Stimulated activated naive CD8-positive, alpha-beta T cell treated with anti-CD3 and anti-CD28 coated beads, Interleukin-15, Interleukin-2, amounts not matched to agents 100 ng/mL and 50 ng/mL, for 24 hours (primary cell): Measurements from ENCODE around the gene LMX1A.

ENCODE experiments used
- H3K27ac Mint-ChIP-seq: one replicate; pipeline ENCODE4 v1.8.0; 2021; ENCODE audit warnings: mild to moderate bottlenecking, mixed read lengths
- H3K27me3 Mint-ChIP-seq: one replicate; pipeline ENCODE4 v1.8.0; 2021; ENCODE audit warnings: mixed read lengths
- H3K36me3 Mint-ChIP-seq: one replicate; pipeline ENCODE4 v1.8.0; 2021; ENCODE audit warnings: low read depth, mixed read lengths
- H3K4me1 Mint-ChIP-seq: one replicate; pipeline ENCODE4 v1.8.0; 2021; ENCODE audit warnings: low read depth, mixed read lengths
- H3K4me3 Mint-ChIP-seq: one replicate; pipeline ENCODE4 v1.8.0; 2021; ENCODE audit warnings: mild to moderate bottlenecking, mixed read lengths
- H3K9me3 Mint-ChIP-seq: one replicate; pipeline ENCODE4 v1.8.0; 2021; ENCODE audit warnings: mixed read lengths

LMX1A gene

DNA sequence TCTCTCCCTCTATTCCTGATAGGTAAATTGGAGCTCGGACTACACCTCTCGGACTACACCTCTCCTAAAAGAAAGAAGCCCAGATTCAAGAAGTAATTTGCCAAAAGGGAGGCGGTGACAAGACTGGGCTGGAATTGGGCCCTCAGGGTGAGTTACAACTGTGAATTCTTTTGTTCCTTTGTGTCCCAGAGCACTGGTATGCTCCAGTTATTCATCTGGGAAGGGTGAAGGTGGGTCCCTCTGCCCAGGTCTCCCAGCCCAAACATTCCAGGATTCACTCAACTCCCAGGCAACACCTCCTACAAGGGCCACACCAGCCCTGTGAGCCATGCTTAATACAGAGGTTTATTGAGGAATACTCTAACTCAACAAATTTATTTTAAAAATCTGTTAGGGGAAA lies 69.2 kb downstream of the LMX1A start:
- no peaks in the 10 kb centered on the region for H3K9me3 Mint-ChIP-seq
- no peak overlapping the region for H3K4me3 Mint-ChIP-seq
- H3K27ac Mint-ChIP-seq = no peak overlapping the region
- no peaks in the 10 kb centered on the region for H3K36me3 Mint-ChIP-seq
- peaks cover 35% of the 10 kb centered on the region for H3K27me3 Mint-ChIP-seq
- H3K4me1 Mint-ChIP-seq = no peaks in the 10 kb centered on the region

- no peaks in the 10 kb centered on the region for H3K9me3 Mint-ChIP-seq
- H3K27ac Mint-ChIP-seq = no peak overlapping the region
- H3K27me3 Mint-ChIP-seq = peaks cover 29% of the 10 kb centered on the region
- H3K4me3 Mint-ChIP-seq = no peak overlapping the region
- H3K36me3 Mint-ChIP-seq = no peaks in the 10 kb centered on the region
- no peaks in the 10 kb centered on the region for H3K4me1 Mint-ChIP-seq
Measured at GRCh38 chr1:165284454-165284853, 72.1 kb downstream of the LMX1A start.

- peaks cover 23% of the 10 kb centered on the region for H3K27me3 Mint-ChIP-seq
- no peaks in the 10 kb centered on the region for H3K4me1 Mint-ChIP-seq
- no peaks in the 10 kb centered on the region for H3K9me3 Mint-ChIP-seq
- no peaks in the 10 kb centered on the region for H3K36me3 Mint-ChIP-seq
- H3K27ac Mint-ChIP-seq = peak overlapping the region; percentile 6
- H3K4me3 Mint-ChIP-seq = no peak overlapping the region
Measured at GRCh38 chr1:165281207-165281901, 75.2 kb downstream of the LMX1A start.

DNA sequence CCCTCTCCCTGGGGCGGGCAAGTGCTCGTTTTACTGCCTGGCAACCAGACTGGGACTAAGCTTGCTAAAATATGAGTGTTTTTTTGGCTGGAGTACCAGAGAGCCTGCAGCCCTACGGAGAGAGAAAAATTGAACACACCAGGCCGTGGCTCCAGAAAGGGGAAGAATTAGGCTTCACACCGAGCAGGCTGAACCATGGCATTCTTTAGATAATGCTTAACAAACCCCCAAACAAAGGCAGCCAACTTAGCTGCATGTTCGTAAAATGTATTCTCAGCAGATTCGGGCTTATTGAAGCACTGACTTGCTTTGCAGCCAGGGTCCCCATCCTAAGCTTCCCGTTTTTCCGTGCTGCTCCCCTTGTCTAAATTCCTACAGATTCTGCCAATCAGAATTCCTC lies 76.6 kb downstream of the LMX1A start:
- Mint-ChIP-seq H3K4me3 (no peak overlapping the region), H3K36me3 (no peaks in the 10 kb centered on the region), H3K9me3 (no peaks in the 10 kb centered on the region), H3K27ac (no peak overlapping the region), H3K4me1 (no peaks in the 10 kb centered on the region), H3K27me3 (peaks cover 23% of the 10 kb centered on the region)

GRCh38 chr1:165276314-165276713 lies 80.2 kb downstream of the LMX1A start:
- Mint-ChIP-seq H3K4me1 (no peaks in the 10 kb centered on the region), H3K27ac (no peak overlapping the region), H3K36me3 (no peaks in the 10 kb centered on the region), H3K9me3 (no peaks in the 10 kb centered on the region), H3K27me3 (peaks cover 5% of the 10 kb centered on the region), H3K4me3 (no peak overlapping the region)

GRCh38 chr1:165265196-165265838 lies 91.2 kb downstream of the LMX1A start:
- Mint-ChIP-seq H3K4me1 (no peaks in the 10 kb centered on the region), H3K4me3 (no peak overlapping the region), H3K36me3 (no peaks in the 10 kb centered on the region), H3K27ac (no peak overlapping the region), H3K27me3 (peaks cover 3% of the 10 kb centered on the region), H3K9me3 (peaks cover 4% of the 10 kb centered on the region)

DNA sequence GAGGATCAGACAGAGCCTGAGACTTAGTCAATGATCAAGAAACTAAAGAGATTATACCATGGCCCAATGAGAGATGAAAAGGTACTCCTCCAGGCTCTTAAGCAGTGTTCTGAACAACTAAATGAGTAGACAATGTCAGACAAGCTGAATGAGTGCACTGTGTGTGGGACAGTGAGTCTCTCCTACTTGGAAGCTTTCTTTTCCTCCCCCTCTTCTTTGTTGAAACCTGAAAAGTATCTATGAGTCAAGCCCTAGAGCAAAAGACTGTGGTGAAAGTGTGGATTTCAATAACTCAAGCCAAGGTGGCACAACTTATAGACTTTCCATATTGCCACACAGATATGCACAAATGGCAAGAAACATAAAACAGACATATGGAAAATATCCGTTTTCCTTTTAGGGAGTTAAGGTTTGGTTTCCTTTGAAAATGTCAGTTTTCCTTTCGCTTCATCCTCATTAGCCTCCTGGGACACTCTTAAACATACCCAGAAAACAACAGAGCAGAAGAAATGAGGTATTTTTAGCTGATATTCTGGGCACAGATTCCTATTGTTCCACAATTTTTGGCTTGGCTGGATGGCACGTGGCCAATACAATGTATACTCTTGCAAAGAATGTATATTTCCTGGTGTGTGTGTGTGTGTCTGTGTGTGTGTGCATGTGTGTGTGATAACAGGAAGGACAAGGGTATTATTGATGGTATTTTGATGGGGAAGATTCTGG lies 96.6 kb downstream of the LMX1A start:
- Mint-ChIP-seq H3K27ac (no peak overlapping the region), H3K4me3 (no peak overlapping the region), H3K9me3 (no peaks in the 10 kb centered on the region), H3K36me3 (no peaks in the 10 kb centered on the region), H3K4me1 (no peaks in the 10 kb centered on the region), H3K27me3 (no peaks in the 10 kb centered on the region)

- Mint-ChIP-seq H3K4me1 (no peaks in the 10 kb centered on the region), H3K27ac (no peak overlapping the region), H3K36me3 (no peaks in the 10 kb centered on the region), H3K27me3 (no peaks in the 10 kb centered on the region), H3K4me3 (no peak overlapping the region), H3K9me3 (no peaks in the 10 kb centered on the region)
Measured at GRCh38 chr1:165259236-165259635, 97.3 kb downstream of the LMX1A start.

DNA sequence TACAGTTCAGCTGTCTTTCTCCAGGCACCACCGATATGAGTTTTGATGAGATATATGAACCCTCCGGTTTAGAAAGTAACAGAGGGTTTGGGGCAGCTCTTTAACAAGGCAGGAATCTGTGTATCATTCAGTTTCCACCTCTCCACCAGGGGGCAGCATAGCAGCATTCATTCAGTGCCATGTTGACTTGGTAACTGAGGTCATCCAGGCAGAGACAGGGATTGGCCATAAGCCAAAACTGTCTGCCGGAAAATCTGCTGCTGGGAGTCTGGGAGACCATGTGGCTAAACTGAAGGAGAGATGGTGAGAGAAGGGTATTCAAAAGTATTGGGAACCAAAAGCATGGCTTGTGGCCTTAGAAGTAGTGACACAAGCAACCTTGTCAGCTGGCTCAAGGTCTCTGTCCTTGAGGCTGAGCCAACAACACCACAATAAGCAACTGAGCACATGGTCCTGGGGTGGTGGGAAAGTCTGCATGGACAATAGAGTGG lies 98.5 kb downstream of the LMX1A start:
- Mint-ChIP-seq H3K4me3 (no peak overlapping the region), H3K27ac (no peak overlapping the region), H3K9me3 (no peaks in the 10 kb centered on the region), H3K4me1 (no peaks in the 10 kb centered on the region), H3K36me3 (no peaks in the 10 kb centered on the region), H3K27me3 (no peaks in the 10 kb centered on the region)

DNA sequence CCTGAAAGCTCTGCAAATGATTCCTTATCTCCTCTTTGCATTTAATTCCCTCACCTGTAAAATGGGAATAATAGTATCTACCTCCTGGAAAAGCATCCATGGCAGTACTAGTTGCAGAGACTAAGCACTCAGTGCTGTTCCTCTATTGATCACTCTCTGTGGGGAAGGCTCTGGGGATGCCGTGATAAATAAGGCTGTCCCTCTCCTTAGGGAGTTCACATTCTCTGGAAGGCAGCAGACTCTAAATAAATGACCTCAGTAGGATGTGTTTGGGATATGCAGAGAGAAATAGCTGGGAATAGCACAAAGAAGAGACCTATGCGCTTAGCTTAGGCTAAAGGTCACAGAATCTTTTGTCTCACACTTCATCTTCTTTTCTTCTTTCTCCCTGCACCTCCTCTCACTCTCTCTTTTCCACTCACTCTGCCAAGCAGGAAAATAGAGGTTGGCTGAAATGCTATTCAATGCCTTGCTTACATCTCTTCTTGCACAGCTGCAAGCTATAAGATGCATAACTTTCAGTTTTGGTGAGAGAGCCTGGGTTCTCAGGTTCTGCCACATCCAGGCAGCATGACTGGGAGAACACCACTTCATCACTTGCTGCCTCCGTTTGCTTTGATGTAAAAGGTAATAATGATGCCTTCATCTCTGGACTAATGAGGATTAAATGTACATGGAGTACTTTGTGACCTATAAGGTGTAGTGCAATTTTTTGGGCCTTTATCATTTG lies 101.5 kb downstream of the LMX1A start:
- Mint-ChIP-seq H3K36me3 (no peaks in the 10 kb centered on the region), H3K4me1 (no peaks in the 10 kb centered on the region), H3K27me3 (no peaks in the 10 kb centered on the region), H3K9me3 (no peaks in the 10 kb centered on the region), H3K4me3 (no peak overlapping the region), H3K27ac (no peak overlapping the region)

- H3K4me1 Mint-ChIP-seq = no peaks in the 10 kb centered on the region
- H3K27ac Mint-ChIP-seq = no peak overlapping the region
- no peak overlapping the region for H3K4me3 Mint-ChIP-seq
- no peaks in the 10 kb centered on the region for H3K27me3 Mint-ChIP-seq
- no peaks in the 10 kb centered on the region for H3K36me3 Mint-ChIP-seq
- H3K9me3 Mint-ChIP-seq = no peaks in the 10 kb centered on the region
Measured at GRCh38 chr1:165254376-165254775, 102.1 kb downstream of the LMX1A start.

GRCh38 chr1:165253818-165254254 lies 102.7 kb downstream of the LMX1A start:
- H3K4me1 Mint-ChIP-seq = no peaks in the 10 kb centered on the region
- H3K27ac Mint-ChIP-seq = no peak overlapping the region
- H3K27me3 Mint-ChIP-seq = no peaks in the 10 kb centered on the region
- H3K9me3 Mint-ChIP-seq = no peaks in the 10 kb centered on the region
- no peaks in the 10 kb centered on the region for H3K36me3 Mint-ChIP-seq
- H3K4me3 Mint-ChIP-seq = no peak overlapping the region

GRCh38 chr1:165248969-165249571 lies 107.4 kb downstream of the LMX1A start:
- H3K36me3 Mint-ChIP-seq = no peaks in the 10 kb centered on the region
- H3K9me3 Mint-ChIP-seq = no peaks in the 10 kb centered on the region
- H3K4me3 Mint-ChIP-seq = no peak overlapping the region
- no peaks in the 10 kb centered on the region for H3K4me1 Mint-ChIP-seq
- H3K27me3 Mint-ChIP-seq = peaks cover 10% of the 10 kb centered on the region
- no peak overlapping the region for H3K27ac Mint-ChIP-seq

DNA sequence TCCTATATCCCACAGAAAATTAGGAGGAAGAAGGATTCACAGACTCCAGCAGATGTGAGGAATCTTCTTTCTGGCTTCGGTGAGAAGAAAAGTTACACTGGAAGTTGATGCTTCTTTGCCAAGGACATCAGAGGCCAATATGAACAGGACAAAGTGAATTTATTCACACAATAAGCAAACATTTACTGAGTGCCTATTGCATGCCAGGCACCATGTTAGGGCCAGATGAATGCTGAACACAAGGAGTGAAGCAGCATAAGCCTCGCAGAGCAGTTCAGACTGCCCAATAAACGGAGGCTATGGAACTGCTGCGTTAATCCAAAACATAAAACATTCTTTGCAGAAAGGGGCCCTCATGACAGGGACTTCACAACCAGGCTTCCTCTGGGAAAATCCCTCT lies 114.6 kb downstream of the LMX1A start:
- Mint-ChIP-seq H3K9me3 (no peaks in the 10 kb centered on the region), H3K36me3 (no peaks in the 10 kb centered on the region), H3K4me1 (no peaks in the 10 kb centered on the region), H3K4me3 (no peak overlapping the region), H3K27me3 (peaks cover 34% of the 10 kb centered on the region), H3K27ac (no peak overlapping the region)
